Brain microvascular endothelial cell (primary cell): ENCODE data around the gene SPTBN5.

Experiments
- DNase-seq: peaks from one replicate; pipeline ENCODE4 v3.0.0-alpha.2; 2020
- H3K27ac ChIP-seq: fragments of 250-450 bp; sonication (Bioruptor Pico); 2 replicates; pipeline ENCODE4 v1.5.1; 2020; ENCODE audit warnings: mild to moderate bottlenecking, moderate library complexity
- H3K27me3 ChIP-seq: fragments of 250-450 bp; sonication (Bioruptor Pico); replicated peaks from 2 replicates; pipeline ENCODE4 v1.5.1; 2020; ENCODE audit warnings: mild to moderate bottlenecking
- H3K36me3 ChIP-seq: fragments of 250-450 bp; sonication (Bioruptor Pico); replicated peaks from 2 replicates; pipeline ENCODE4 v1.5.1; 2020; ENCODE audit warnings: mild to moderate bottlenecking
- H3K4me3 ChIP-seq: 2 replicates; pipeline ENCODE4 v1.5.1; 2011; ENCODE audit warnings: low read depth, mild to moderate bottlenecking, control low read depth, low read length, moderate library complexity
- in situ Hi-C: cut with HindIII; loops from 2 replicates; pipeline ENCODE4 v1.10.0; 2017; ENCODE audit warnings: low sequenced_read_pairs, low pct_ligation_motif_present
- TF ChIP-seq, protein P1 (sequence below): IDR thresholded peaks from 2 replicates; pipeline ENCODE4 v1.5.1; 2011; ENCODE audit warnings: low read depth, mild to moderate bottlenecking, moderate library complexity, low read length, control low read depth, inconsistent platforms; ENCODE audit errors: missing control alignments

SPTBN5 gene

DNA sequence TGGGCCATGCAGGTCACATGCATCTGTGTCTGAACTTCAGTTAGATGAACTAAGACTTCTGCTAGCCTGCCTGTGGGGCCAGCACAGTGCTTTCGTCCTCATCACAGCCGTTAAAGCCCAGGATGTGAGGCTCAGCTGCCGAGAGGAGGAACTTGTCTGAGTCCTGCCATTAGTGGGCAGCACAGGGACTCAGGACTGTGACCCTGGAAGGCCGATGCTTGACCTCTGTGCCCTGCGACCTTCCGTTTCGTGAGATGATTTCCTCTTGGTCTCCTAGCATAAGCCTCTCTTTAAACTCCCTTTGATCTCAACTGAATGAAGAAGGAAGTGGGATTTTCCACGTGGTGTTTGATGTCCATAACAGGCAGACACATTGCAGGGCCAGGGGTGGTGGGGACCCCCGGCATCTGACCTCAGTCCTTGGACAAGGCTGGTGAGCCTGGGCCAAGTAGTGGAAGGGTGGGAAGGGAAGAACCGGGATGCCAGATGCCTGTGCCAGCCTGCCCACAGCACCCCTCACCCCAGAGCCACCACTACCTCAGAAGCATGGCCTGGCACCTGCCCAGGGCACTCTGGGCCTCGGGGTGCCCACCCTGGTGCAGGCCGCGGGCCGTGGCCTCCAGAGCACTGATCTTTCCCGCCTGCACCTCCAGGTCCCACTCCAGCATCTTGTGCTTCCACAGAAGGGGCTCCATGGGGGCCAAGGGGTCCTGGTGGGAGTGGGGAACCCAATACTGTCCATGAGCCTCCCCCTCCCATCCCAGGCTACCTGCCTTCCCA lies 33.6 kb downstream of the SPTBN5 start:
- no peak for DNase-seq
- Histone ChIP-seq H3K4me3 (no peak overlapping the region), H3K36me3 (no peaks in the 10 kb centered on the region), H3K27ac (no peak overlapping the region), H3K27me3 (no peaks in the 10 kb centered on the region)
- TF ChIP-seq, protein P1, sequence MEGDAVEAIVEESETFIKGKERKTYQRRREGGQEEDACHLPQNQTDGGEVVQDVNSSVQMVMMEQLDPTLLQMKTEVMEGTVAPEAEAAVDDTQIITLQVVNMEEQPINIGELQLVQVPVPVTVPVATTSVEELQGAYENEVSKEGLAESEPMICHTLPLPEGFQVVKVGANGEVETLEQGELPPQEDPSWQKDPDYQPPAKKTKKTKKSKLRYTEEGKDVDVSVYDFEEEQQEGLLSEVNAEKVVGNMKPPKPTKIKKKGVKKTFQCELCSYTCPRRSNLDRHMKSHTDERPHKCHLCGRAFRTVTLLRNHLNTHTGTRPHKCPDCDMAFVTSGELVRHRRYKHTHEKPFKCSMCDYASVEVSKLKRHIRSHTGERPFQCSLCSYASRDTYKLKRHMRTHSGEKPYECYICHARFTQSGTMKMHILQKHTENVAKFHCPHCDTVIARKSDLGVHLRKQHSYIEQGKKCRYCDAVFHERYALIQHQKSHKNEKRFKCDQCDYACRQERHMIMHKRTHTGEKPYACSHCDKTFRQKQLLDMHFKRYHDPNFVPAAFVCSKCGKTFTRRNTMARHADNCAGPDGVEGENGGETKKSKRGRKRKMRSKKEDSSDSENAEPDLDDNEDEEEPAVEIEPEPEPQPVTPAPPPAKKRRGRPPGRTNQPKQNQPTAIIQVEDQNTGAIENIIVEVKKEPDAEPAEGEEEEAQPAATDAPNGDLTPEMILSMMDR, result peak; percentile 35
- in situ Hi-C loops, result no loop called here

GRCh38 chr15:41858756-41859155 lies 35.1 kb downstream of the SPTBN5 start:
- TF ChIP-seq, protein P1, result no peak
- DNase-seq, result no peak

GRCh38 chr15:41857316-41857715 lies 36.5 kb downstream of the SPTBN5 start:
- in situ Hi-C loops, result no loop called here
- DNase-seq, result no peak
- no peak overlapping the region for H3K27ac ChIP-seq
- H3K4me3 ChIP-seq, result no peak overlapping the region
- H3K36me3 ChIP-seq, result no peaks in the 10 kb centered on the region
- no peaks in the 10 kb centered on the region for H3K27me3 ChIP-seq
- TF ChIP-seq, protein P1, result no peak

More at GRCh38 chr15:41858756-41859155, 35.1 kb downstream of the SPTBN5 start:
- Histone ChIP-seq H3K27me3 (no peaks in the 10 kb centered on the region), H3K36me3 (no peaks in the 10 kb centered on the region), H3K27ac (no peak overlapping the region), H3K4me3 (no peak overlapping the region)
- in situ Hi-C loops, result no loop called here

DNA sequence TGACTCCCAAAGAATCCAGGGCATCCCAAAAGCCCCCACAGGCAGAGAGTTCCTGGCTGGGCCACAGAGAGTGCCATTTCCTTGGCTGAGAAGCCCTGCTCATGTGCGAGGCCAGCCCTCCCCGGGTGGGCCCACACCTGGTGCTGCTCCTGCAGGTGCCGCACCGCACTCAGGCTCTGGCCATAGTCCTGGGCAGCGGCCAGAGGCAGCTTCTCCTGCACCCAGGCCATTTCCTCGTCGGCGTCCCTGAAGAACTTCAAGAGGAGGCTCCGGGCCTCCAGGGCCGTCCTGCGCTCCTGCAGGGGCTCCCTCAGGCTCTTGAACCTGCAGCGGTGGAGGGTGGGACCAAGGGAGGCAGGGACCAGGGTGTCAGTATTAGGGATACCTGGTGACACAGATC lies 37.1 kb downstream of the SPTBN5 start:
- no peak for DNase-seq
- Histone ChIP-seq H3K36me3 (no peaks in the 10 kb centered on the region), H3K27ac (no peak overlapping the region), H3K4me3 (no peak overlapping the region), H3K27me3 (no peaks in the 10 kb centered on the region)
- TF ChIP-seq, protein P1, result no peak
- in situ Hi-C loops, result no loop called here

- Histone ChIP-seq H3K27me3 (no peaks in the 10 kb centered on the region), H3K36me3 (no peaks in the 10 kb centered on the region), H3K4me3 (no peak overlapping the region), H3K27ac (no peak overlapping the region)
- in situ Hi-C loops, result no loop called here
- TF ChIP-seq, protein P1, result no peak
- no peak for DNase-seq
Observed at GRCh38 chr15:41856262-41856661, 37.6 kb downstream of the SPTBN5 start.
